ENCODE measurements around the gene ATF4. TPM values are rescaled to one million over a fixed set of nuclear protein-coding genes. Genes with fewer than 3 reads are reported as not detected.

ATF4 gene
- total and polyA plus RNA-seq, 2 of the 13 experiments (the other 11 are each of a cell fraction or from before 2014, with no cell fraction given) = 486 to 1,297 TPM

GRCh38 chr22:39474351-39475111 lies 45.8 kb upstream of the ATF4 start:
- DNase-seq (ENCODE audit: low spot score) (no peak), FAIRE-seq (no peak), ATAC-seq (no peak)
- no peaks in the 10 kb centered on the region for H3K36me3 ChIP-seq (replicated peaks in 1 of 2; ENCODE audit: control insufficient read depth in 1 of 2, insufficient read depth in 2 of 2, low read length in 2 of 2)
- no peak overlapping the region for H3K9ac ChIP-seq (ENCODE audit: insufficient read depth, low read depth, low read length)
- H2AFZ ChIP-seq (ENCODE audit: low read length) = no peak overlapping the region
- CTCF ChIA-PET (ENCODE audit: low intra/inter-chr PET ratio, low total read pairs) = no interaction called here
- WGBS (ENCODE audit: low lambda C conversion rate) = 15% methylated on average over 5 of the region's 11 CpGs
- no peaks in the 10 kb centered on the region for H3K79me2 ChIP-seq (ENCODE audit: insufficient read depth, low read length)
- intact Hi-C loops (cut with micrococcal nuclease; ENCODE audit: unreplicated experiment) (no loop called here), in situ Hi-C loops (cut with HindIII; ENCODE audit: extremely low pct_ligation_motif_present, low pct_unique_long_range_greater_than_20kb) (no loop called here)
- no peaks in the 10 kb centered on the region for H4K20me1 ChIP-seq (ENCODE audit: insufficient read depth, low read length)
- no peak overlapping the region for H3K4me3 ChIP-seq (replicated peaks in 1 of 3; ENCODE audit: insufficient read depth in 1 of 3, low read depth in 2 of 3, low read length in 3 of 3)
- POLR2A ChIA-PET = interaction anchor here (1.4 to 1.7 kb wide), 2 partner anchors 45 to 570 kb away, joined by 4 to 6 read pairs; no protein-coding TSS in a partner anchor
- TF ChIP-seq CHD4 (IDR thresholded peaks at IDR 0.05; ENCODE audit: borderline replicate concordance, low read length) (no peak), PCBP1 (IDR thresholded peaks at IDR 0.05; ENCODE audit: borderline replicate concordance, low read depth, low read length) (no peak), MXD4 (CRISPR knock-in tag; IDR thresholded peaks at IDR 0.05) (no peak), CCDC6 (CRISPR knock-in tag; IDR thresholded peaks at IDR 0.05) (no peak), PATZ1 (CRISPR knock-in tag; IDR thresholded peaks at IDR 0.05) (0 out of 2 replicates have a peak, but pooled peaks have one; percentile 9), ZNF441 (CRISPR knock-in tag; IDR thresholded peaks at IDR 0.05; ENCODE audit: borderline replicate concordance) (no peak), ZNF12 (CRISPR knock-in tag; IDR thresholded peaks at IDR 0.05) (no peak), ZNF121 (CRISPR knock-in tag; IDR thresholded peaks at IDR 0.05) (no peak), TFAP4 (IDR thresholded peaks at IDR 0.05; ENCODE audit: borderline replicate concordance, low read depth) (peak; percentile 37; the same call in 1 of the 2 replicates), BRCA1 (CRISPR knock-in tag; IDR thresholded peaks at IDR 0.05) (no peak), ZBTB7B (CRISPR knock-in tag; IDR thresholded peaks at IDR 0.05) (0 out of 2 replicates have a peak, but pooled peaks have one; percentile 24), MED8 (CRISPR knock-in tag; IDR thresholded peaks at IDR 0.05; ENCODE audit: insufficient replicate concordance) (no peak), HNF4A (CRISPR knock-in tag; IDR thresholded peaks at IDR 0.05) (peak; percentile 63), RXRA (CRISPR knock-in tag; IDR thresholded peaks at IDR 0.05) (no peak), HIC2 (CRISPR knock-in tag; IDR thresholded peaks at IDR 0.05; ENCODE audit: low read depth) (0 out of 2 replicates have a peak, but pooled peaks have one; percentile 17)
- H3K27ac ChIP-seq (ENCODE audit: extremely low read length, insufficient read depth, low read length) = no peak overlapping the region
- no peaks in the 10 kb centered on the region for H3K9me3 ChIP-seq (ENCODE audit: low read length)
- no TSS peak for BruUV-seq (replicated peaks)
- peak overlapping the region; percentile 32; the same call in 1 of the 2 replicates for H3K4me2 ChIP-seq (ENCODE audit: low read depth, low read length)
- H3K27me3 ChIP-seq (ENCODE audit: control insufficient read depth in 1 of 2, insufficient read depth in 2 of 2, low read length in 2 of 2) = peaks cover 0 to 12% of the 10 kb centered on the region in 2 experiments; a peak in 3 of 5 replicates
- peaks cover 62% of the 10 kb centered on the region for H3K4me1 ChIP-seq (ENCODE audit: insufficient read depth, low read length)

Data from HepG2 (cell line).